Astrocyte of the cerebellum (primary cell): ENCODE data around the gene CA10.

Experiments
- DNase-seq: peaks from one replicate; pipeline ENCODE4 v3.0.0-alpha.2; 2011; ENCODE audit warnings: low read depth
- H3K4me3 ChIP-seq: 2 replicates; pipeline ENCODE4 v1.5.1; 2011; ENCODE audit warnings: mild to moderate bottlenecking, low read depth, low read length, moderate library complexity
- CTCF ChIP-seq: IDR thresholded peaks from 2 replicates; pipeline ENCODE4 v1.5.1; 2012; ENCODE audit warnings: low read length, low read depth, moderate library complexity, mild to moderate bottlenecking; ENCODE audit errors: missing control alignments
- in situ Hi-C: cut with HindIII; loops from 2 replicates; pipeline ENCODE4 v1.10.0; 2017; ENCODE audit warnings: low sequenced_read_pairs

CA10 gene

DNA sequence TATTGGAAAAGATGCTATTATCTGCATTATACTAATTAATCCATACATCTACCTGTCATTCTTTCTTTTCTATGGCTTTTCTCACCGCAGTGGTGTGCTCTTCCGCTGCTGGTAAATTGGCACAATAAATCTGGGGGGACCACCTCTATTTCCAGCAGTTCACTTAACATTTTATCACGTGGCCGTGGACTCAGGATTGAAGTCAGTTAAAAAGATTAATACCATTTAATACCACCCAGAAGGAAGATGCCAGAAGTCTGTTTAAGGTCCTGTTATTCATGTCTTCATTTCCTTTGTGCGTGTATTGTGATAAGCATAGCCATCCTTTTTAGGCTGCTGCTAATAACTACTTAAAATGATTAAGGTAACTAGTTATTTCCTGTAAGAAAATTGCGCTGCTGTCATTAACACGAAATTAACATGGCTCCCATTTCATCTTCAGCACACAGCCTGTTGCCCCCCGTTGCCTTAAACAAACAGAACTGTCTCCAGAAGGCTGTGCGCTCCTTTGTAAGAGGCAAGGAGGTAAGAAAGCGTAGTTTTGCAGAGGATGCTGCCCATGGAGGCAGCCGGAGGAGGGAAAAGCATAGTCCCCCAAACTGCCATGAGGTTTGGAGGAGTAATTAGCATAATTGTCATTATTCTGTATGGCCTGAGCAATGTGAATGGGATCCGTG is 483.8 kb downstream of the CA10 start:
- no peak for TF ChIP-seq CTCF
- H3K4me3 ChIP-seq = no peak overlapping the region
- no peak for DNase-seq
- in situ Hi-C loops = no loop called here

DNA sequence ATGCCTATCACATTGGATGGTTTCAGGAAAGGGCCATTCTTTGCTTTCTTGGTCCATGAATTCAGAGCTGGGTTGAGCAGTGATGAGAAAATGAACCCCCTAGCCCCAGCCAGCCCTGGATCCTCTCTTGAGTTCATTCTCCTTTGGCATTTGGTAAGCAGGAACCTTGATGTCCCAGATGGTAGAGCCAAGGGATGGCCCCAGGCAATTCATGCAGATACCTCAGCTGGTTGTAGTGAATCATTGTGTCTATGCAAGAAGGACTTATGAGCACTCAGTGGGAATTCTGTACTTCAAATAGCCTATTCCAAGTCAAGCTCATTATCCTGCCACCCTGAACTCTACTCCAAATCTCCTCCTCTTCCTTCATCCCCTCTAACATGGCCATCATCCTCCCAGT is 485.4 kb downstream of the CA10 start:
- in situ Hi-C loops = no loop called here
- DNase-seq = no peak

GRCh38 chr17:51672065-51672464 is 486.4 kb downstream of the CA10 start:
- TF ChIP-seq CTCF = no peak
- in situ Hi-C loops = no loop called here
- H3K4me3 ChIP-seq = no peak overlapping the region
- no peak for DNase-seq

More for the DNA sequence above, 485.4 kb downstream of the CA10 start:
- no peak for TF ChIP-seq CTCF
- no peak overlapping the region for H3K4me3 ChIP-seq

DNA sequence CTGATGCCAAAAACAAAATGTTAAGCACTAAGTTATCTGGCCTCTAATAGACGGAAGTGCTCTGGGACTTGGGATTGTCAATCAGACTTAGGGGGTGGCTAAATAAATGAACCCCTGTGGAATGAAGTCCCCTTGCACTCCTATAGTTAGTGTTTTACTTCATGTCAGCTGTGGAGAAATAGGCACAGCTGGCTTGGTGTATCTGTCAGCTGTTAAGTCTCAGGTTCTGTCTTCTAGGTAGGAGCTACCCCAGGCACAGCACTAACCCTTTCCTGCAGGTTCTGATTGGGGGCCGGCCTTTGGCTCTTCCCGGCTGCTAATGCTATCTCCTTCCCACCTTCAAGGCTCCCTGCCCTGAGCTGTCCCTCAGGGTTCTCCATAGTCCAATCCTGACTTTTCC is 487.6 kb downstream of the CA10 start:
- DNase-seq = no peak

GRCh38 chr17:51668963-51669246 is 489.6 kb downstream of the CA10 start:
- no peak for DNase-seq
- in situ Hi-C loops = no loop called here
- no peak overlapping the region for H3K4me3 ChIP-seq
- TF ChIP-seq CTCF = no peak

More for the DNA sequence above, 487.6 kb downstream of the CA10 start:
- no peak for TF ChIP-seq CTCF
- H3K4me3 ChIP-seq = no peak overlapping the region
- in situ Hi-C loops = no loop called here

- in situ Hi-C loops = no loop called here
- no peak overlapping the region for H3K4me3 ChIP-seq
- TF ChIP-seq CTCF = no peak
- no peak for DNase-seq
These were observed 490.2 kb downstream of the CA10 start for GRCh38 chr17:51668155-51668962.
